Astrocyte (in vitro differentiated cells and primary cell): ENCODE measurements around the gene KNSTRN. TPM values are rescaled to one million over a fixed set of nuclear protein-coding genes. Genes with fewer than 3 reads are reported as not detected.

Experiments used
- DNase-seq: peaks from one replicate; pipeline ENCODE4 v3.0.0-alpha.2; 2010; ENCODE audit warnings: low read depth
- FAIRE-seq: peaks from 2 replicates; lab custom pipeline; 2011; peaks lifted over from hg19 to GRCh38; lab: Jason Lieb, UNC
- H2AFZ ChIP-seq: 2 replicates; pipeline ENCODE4 v1.6.0; 2012; ENCODE audit warnings: low read depth, low read length, inconsistent platforms
- H3K27ac ChIP-seq: 2 replicates; pipeline ENCODE4 v1.5.1; 2011; ENCODE audit warnings: low read depth, low read length, inconsistent platforms
- H3K27me3 ChIP-seq: 2 replicates; pipeline ENCODE4 v1.6.0; 2011; ENCODE audit warnings: low read length, inconsistent platforms; ENCODE audit not compliant: insufficient read depth
- H3K36me3 ChIP-seq: 2 replicates; pipeline ENCODE4 v1.5.1; 2011; ENCODE audit warnings: low read length, inconsistent platforms; ENCODE audit not compliant: insufficient read depth
- H3K4me1 ChIP-seq: 2 replicates; pipeline ENCODE4 v1.5.1; 2011; ENCODE audit warnings: low read length, inconsistent platforms; ENCODE audit not compliant: insufficient read depth
- H3K4me2 ChIP-seq: 2 replicates; pipeline ENCODE4 v1.6.0; 2012; ENCODE audit warnings: low read length, inconsistent platforms
- H3K4me3 ChIP-seq: 2 replicates; pipeline ENCODE4 v1.5.1; 2011; ENCODE audit warnings: low read depth, mild to moderate bottlenecking, low read length, inconsistent platforms; ENCODE audit not compliant: insufficient read depth
- H3K79me2 ChIP-seq: 2 replicates; pipeline ENCODE4 v1.6.0; 2012; ENCODE audit warnings: mild to moderate bottlenecking, low read length, inconsistent platforms; ENCODE audit not compliant: insufficient read depth
- H3K9ac ChIP-seq: 2 replicates; pipeline ENCODE4 v1.6.0; 2012; ENCODE audit warnings: mild to moderate bottlenecking, low read length, inconsistent platforms
- H3K9me3 ChIP-seq: 2 replicates; pipeline ENCODE4 v1.5.1; 2012; ENCODE audit warnings: low read depth, mild to moderate bottlenecking, low read length, inconsistent platforms; ENCODE audit not compliant: insufficient read depth
- H4K20me1 ChIP-seq: 2 replicates; pipeline ENCODE4 v1.6.0; 2012; ENCODE audit warnings: low read length, inconsistent platforms; ENCODE audit not compliant: insufficient read depth
- H3K27ac Mint-ChIP-seq: one replicate; pipeline ENCODE4 v1.8.0; 2021; ENCODE audit warnings: mild to moderate bottlenecking, mixed read lengths; ENCODE audit not compliant: unreplicated experiment
- H3K27me3 Mint-ChIP-seq: one replicate; pipeline ENCODE4 v1.8.0; 2021; ENCODE audit warnings: low read depth, mixed read lengths; ENCODE audit not compliant: unreplicated experiment
- H3K36me3 Mint-ChIP-seq: one replicate; pipeline ENCODE4 v1.8.0; 2021; ENCODE audit warnings: low read depth, mixed read lengths; ENCODE audit not compliant: unreplicated experiment
- H3K4me1 Mint-ChIP-seq: one replicate; pipeline ENCODE4 v1.8.0; 2021; ENCODE audit warnings: low read depth, mixed read lengths; ENCODE audit not compliant: unreplicated experiment
- H3K4me3 Mint-ChIP-seq: one replicate; pipeline ENCODE4 v1.8.0; 2021; ENCODE audit warnings: mild to moderate bottlenecking, moderate library complexity, mixed read lengths; ENCODE audit not compliant: unreplicated experiment
- H3K9me3 Mint-ChIP-seq: one replicate; pipeline ENCODE4 v1.8.0; 2021; ENCODE audit warnings: mild to moderate bottlenecking, mixed read lengths; ENCODE audit not compliant: unreplicated experiment
- EZH2 ChIP-seq: IDR thresholded peaks from 2 replicates; pipeline ENCODE4 v1.6.1; 2012; ENCODE audit warnings: mild to moderate bottlenecking, low read length, inconsistent platforms; ENCODE audit not compliant: insufficient read depth
- total RNA-seq: library from RNA; stranded (reverse); gene quantifications from 2 replicates; pipeline ENCODE4 v1.2.1, GENCODE V29; 2021
- TF ChIP-seq, protein P1 (sequence below): IDR thresholded peaks from 2 replicates; pipeline ENCODE4 v1.5.1; 2011; ENCODE audit warnings: low read depth, mild to moderate bottlenecking, inconsistent platforms, low read length, moderate library complexity; ENCODE audit not compliant: insufficient read depth

KNSTRN gene
- total RNA-seq, 1 donor from 2014 or later, result 37.8 TPM

DNA sequence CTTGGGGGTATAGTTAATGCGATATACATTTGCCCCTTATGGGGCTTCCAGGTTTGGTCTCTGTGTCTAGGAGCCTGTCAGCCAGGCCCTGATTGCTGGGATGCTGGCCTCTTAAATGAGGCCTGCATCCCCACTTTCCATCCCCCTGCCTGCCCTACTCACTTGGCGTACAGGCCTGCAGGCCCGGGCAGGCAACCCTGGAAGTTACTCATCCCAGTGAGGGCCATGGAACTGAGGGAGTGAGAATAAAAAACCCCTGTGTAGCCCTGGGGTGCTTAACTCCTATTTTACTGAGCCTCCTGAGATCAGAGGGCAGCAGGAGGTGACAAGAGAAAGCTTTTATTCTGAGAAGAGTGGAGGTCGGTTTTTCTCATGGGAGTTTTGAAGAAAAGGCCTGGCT is 22.5 kb upstream of the KNSTRN start:
- Mint-ChIP-seq H3K4me1 (no peaks in the 10 kb centered on the region), H3K9me3 (no peaks in the 10 kb centered on the region), H3K36me3 (no peaks in the 10 kb centered on the region), H3K4me3 (no peak overlapping the region), H3K27me3 (peaks cover 57% of the 10 kb centered on the region), H3K27ac (no peak overlapping the region)
- Histone ChIP-seq H2AFZ (no peak overlapping the region), H4K20me1 (no peaks in the 10 kb centered on the region), H3K4me1 (peaks cover 4% of the 10 kb centered on the region), H3K27me3 (peaks cover 7% of the 10 kb centered on the region), H3K9ac (no peak overlapping the region), H3K27ac (no peak overlapping the region), H3K9me3 (no peaks in the 10 kb centered on the region), H3K79me2 (no peaks in the 10 kb centered on the region), H3K36me3 (no peaks in the 10 kb centered on the region), H3K4me3 (no peak overlapping the region), H3K4me2 (no peak overlapping the region)
- TF ChIP-seq EZH2, result no peak
- TF ChIP-seq, protein P1, sequence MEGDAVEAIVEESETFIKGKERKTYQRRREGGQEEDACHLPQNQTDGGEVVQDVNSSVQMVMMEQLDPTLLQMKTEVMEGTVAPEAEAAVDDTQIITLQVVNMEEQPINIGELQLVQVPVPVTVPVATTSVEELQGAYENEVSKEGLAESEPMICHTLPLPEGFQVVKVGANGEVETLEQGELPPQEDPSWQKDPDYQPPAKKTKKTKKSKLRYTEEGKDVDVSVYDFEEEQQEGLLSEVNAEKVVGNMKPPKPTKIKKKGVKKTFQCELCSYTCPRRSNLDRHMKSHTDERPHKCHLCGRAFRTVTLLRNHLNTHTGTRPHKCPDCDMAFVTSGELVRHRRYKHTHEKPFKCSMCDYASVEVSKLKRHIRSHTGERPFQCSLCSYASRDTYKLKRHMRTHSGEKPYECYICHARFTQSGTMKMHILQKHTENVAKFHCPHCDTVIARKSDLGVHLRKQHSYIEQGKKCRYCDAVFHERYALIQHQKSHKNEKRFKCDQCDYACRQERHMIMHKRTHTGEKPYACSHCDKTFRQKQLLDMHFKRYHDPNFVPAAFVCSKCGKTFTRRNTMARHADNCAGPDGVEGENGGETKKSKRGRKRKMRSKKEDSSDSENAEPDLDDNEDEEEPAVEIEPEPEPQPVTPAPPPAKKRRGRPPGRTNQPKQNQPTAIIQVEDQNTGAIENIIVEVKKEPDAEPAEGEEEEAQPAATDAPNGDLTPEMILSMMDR, result no peak
- DNase-seq (no peak), FAIRE-seq (no peak)

DNA sequence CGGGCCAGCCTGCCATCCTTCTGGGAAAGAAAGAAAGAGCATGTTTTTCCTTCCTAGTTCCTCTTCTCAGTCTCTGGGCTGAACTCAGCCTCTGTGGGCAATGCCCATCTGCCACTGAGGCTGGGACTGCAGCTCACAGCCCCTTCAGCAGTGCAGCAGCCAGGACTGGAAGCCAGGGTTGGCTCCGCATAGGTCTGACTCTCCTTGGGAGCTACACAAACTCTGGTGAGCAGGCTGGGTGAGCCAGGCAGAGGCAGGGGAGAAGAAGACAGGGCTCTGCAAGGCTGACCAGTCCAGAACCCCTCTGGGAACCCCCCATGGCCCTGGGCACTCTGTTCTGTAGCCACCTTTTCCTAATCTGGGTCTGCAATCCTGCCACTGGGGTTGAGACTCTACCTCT is 20.9 kb upstream of the KNSTRN start:
- FAIRE-seq, result no peak
- Histone ChIP-seq H3K4me2 (no peak overlapping the region), H3K9me3 (no peaks in the 10 kb centered on the region), H3K9ac (no peak overlapping the region), H4K20me1 (no peaks in the 10 kb centered on the region), H2AFZ (no peak overlapping the region), H3K4me1 (peaks cover 4% of the 10 kb centered on the region), H3K27ac (no peak overlapping the region), H3K36me3 (no peaks in the 10 kb centered on the region), H3K4me3 (no peak overlapping the region), H3K79me2 (no peaks in the 10 kb centered on the region), H3K27me3 (peaks cover 7% of the 10 kb centered on the region)
- Mint-ChIP-seq H3K27ac (no peak overlapping the region), H3K4me3 (no peak overlapping the region), H3K27me3 (peaks cover 59% of the 10 kb centered on the region), H3K4me1 (no peaks in the 10 kb centered on the region), H3K36me3 (no peaks in the 10 kb centered on the region), H3K9me3 (no peaks in the 10 kb centered on the region)
- TF ChIP-seq, protein P1, result no peak
- no peak for TF ChIP-seq EZH2
- DNase-seq, result no peak

DNA sequence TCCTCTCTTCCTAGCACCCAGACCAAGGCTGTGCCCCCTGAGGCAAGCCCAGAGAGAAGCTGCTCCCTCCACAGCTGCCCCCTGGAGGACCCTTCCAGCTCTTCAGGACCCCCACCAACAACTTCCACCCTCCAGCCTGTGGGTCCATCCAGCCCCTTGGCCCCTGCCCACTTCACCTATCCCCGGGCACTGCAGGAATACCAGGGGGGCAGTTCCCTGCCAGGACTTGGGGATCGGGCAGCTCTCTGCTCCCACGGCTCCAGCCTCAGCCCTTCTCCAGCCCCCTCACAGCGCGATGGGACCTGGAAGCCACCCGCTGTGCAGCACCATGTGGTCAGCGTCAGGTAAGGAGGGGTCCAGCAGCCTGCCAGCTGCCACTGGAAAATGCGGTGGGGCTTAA is 18.9 kb upstream of the KNSTRN start:
- no peak overlapping the region for H3K4me3 ChIP-seq

More for the DNA sequence above, 18.9 kb upstream of the KNSTRN start:
- Mint-ChIP-seq H3K9me3 (peaks cover 3% of the 10 kb centered on the region), H3K4me3 (no peak overlapping the region), H3K27me3 (peaks cover 64% of the 10 kb centered on the region), H3K4me1 (no peaks in the 10 kb centered on the region), H3K36me3 (no peaks in the 10 kb centered on the region), H3K27ac (no peak overlapping the region)
- H3K4me2 ChIP-seq, result no peak overlapping the region
- H3K9me3 ChIP-seq, result no peaks in the 10 kb centered on the region
- H2AFZ ChIP-seq, result no peak overlapping the region
- H4K20me1 ChIP-seq, result no peaks in the 10 kb centered on the region
- FAIRE-seq (no peak), DNase-seq (no peak)
- peaks cover 7% of the 10 kb centered on the region for H3K27me3 ChIP-seq
- no peaks in the 10 kb centered on the region for H3K36me3 ChIP-seq
- TF ChIP-seq EZH2, result no peak
- TF ChIP-seq, protein P1, result no peak
- H3K79me2 ChIP-seq, result no peaks in the 10 kb centered on the region
- peaks cover 4% of the 10 kb centered on the region for H3K4me1 ChIP-seq
- H3K27ac ChIP-seq, result no peak overlapping the region
- no peak overlapping the region for H3K9ac ChIP-seq
